ENCODE measurements around the gene EFCAB11.

- TF ChIP-seq, protein P1, sequence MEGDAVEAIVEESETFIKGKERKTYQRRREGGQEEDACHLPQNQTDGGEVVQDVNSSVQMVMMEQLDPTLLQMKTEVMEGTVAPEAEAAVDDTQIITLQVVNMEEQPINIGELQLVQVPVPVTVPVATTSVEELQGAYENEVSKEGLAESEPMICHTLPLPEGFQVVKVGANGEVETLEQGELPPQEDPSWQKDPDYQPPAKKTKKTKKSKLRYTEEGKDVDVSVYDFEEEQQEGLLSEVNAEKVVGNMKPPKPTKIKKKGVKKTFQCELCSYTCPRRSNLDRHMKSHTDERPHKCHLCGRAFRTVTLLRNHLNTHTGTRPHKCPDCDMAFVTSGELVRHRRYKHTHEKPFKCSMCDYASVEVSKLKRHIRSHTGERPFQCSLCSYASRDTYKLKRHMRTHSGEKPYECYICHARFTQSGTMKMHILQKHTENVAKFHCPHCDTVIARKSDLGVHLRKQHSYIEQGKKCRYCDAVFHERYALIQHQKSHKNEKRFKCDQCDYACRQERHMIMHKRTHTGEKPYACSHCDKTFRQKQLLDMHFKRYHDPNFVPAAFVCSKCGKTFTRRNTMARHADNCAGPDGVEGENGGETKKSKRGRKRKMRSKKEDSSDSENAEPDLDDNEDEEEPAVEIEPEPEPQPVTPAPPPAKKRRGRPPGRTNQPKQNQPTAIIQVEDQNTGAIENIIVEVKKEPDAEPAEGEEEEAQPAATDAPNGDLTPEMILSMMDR (conservative IDR thresholded peaks at IDR 0.05 in 1 of 2, IDR thresholded peaks at IDR 0.05 in 1 of 2; ENCODE audit: low read depth in 1 of 2, low read length in 2 of 2): no peak
- TF ChIP-seq EZH2 (IDR thresholded peaks at IDR 0.05; ENCODE audit: low read length, missing control alignments): no peak
These were observed 63.5 kb downstream of the EFCAB11 start for GRCh38 chr14:89891055-89891454.

All from fibroblast of lung (primary cell).